Islet of Langerhans (tissue), 1 donor: ENCODE data around the gene SPPL3.

Experiments
- FAIRE-seq: peaks from one replicate; lab custom pipeline; 2011; peaks lifted over from hg19 to GRCh38; lab: Jason Lieb, UNC

The SPPL3 gene

DNA sequence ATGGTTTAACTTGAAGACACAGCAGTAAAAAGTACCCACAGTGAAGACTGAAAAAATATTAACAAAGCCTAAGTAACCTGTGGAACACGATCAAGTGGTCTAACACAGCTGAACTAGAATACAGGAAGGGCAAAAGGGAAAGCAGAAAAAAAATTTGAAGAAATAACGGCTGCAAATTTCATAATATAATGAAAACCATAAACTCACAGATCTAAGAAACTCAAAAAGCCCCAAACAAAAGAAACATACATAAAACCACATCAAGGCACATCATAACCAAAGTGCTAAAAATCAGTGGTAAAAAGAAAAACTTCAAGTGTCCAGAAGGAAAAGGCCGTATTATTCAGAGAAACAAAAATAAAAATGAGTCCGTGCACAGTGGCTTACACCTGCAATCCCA lies 30.9 kb downstream of the SPPL3 start:
- no peak for FAIRE-seq

- FAIRE-seq, result no peak
These were observed 31.7 kb downstream of the SPPL3 start for GRCh38 chr12:120872487-120872886.

GRCh38 chr12:120870415-120870814 lies 33.7 kb downstream of the SPPL3 start:
- no peak for FAIRE-seq

DNA sequence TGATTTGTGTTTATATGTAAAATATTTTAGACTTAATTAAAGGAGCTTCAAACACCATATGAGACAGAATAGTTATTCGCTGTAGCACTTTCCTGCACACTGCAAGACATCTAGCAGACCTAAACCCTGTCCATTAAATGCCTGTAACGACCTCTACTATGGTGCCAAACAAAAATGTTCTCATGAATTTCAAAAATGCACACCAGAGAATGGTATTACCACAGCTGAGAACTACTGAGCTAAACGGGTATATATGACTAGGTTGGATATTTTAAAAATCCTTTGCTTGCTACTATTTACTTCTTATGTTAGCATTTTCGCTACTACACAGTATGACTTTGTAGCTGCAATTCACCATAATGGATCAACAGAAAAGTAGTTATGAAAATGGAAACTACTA lies 34.8 kb downstream of the SPPL3 start:
- no peak for FAIRE-seq

DNA sequence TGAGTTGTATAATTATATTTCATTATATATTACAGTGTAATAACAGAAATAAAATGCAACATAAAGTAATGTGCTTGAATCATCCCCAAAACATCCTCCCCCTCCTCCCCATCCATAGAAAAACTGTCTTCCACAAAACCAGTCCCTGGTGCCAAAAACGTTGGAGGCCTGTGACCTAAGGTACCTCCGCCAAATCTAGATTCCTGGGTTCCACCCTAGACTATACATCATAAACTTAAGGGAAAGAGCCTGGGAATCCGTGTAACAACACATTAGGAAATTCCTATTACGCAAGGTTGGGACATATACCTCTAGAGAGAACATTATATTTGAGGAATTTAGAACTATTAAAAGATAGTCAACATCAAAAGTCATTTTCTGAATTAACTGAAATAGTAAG lies 38.0 kb downstream of the SPPL3 start:
- FAIRE-seq, result no peak

DNA sequence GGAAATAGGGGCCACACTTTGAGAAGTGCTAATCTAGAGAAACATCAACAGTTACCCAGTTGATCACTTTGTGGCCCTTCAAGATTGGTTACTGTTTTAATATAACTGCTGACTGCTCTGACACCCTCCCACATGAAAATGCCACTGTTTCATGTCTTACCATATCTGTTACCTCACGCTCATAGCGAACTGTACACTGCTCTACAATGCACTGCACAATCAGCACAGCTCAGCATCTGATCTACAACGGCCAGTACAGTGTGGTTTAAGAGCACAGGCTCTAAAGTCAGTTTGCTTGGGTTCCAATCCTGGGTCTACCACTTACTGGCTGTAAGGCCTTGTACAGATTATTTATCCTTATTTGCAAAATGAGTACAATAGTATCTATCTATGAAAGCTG lies 39.1 kb downstream of the SPPL3 start:
- FAIRE-seq, result no peak

DNA sequence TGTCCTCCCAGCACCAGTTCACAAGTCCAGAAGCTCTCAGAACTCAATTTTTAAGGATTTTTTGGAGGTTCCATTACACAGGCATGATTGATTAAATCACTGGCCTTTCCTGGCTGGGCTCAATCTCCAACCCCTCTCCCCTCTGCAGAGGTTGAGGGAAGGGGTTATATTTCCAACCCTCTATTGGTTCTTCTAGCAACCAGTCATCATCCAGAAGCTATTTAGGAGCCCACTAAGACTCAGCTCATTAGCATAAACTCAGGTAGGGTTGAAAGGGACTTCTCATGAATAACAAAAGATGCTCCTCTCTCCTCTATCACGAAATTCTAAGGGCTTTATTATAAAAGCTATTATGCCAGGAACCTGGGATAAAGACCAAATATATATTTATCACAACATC lies 41.5 kb downstream of the SPPL3 start:
- FAIRE-seq, result no peak

GRCh38 chr12:120861074-120861795 lies 42.9 kb downstream of the SPPL3 start:
- FAIRE-seq, result no peak

DNA sequence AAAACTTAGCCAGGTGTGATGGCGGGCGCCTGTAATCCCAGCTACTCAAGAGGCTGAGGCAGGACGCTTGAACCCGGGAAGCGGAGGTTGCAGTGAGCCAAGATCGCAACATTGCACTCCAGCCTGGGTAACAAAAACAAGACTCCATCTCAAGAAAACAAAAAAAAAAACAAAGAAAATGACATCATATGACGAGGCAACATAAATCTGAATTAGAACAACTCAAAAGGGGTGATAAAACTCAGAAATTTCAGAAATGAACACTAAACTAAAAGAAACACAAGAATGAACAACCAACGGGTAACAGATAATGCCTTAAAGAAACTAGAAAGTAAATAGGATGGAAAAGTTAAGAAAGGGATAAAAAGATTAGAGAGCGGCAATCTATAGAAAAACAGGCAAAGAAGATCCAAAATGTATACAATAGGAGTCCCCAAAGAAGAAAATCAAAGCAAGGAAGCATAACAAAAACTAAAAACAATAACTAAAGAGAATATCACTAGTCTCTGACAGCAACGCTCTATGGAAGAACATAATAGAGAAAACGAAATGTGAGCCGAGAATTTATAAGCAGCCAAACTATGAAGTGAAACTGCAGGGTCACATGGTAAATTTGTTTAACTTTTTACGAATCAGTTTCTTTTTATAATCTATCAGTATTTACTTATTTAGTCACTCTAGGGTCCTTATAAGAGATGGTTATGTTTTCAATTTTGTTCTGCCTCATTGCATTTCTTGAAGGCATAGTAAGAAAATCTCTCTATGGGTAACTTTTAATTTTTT lies 45.7 kb downstream of the SPPL3 start:
- FAIRE-seq, result no peak

- no peak for FAIRE-seq
These were observed 47.2 kb downstream of the SPPL3 start for GRCh38 chr12:120856980-120857379.

DNA sequence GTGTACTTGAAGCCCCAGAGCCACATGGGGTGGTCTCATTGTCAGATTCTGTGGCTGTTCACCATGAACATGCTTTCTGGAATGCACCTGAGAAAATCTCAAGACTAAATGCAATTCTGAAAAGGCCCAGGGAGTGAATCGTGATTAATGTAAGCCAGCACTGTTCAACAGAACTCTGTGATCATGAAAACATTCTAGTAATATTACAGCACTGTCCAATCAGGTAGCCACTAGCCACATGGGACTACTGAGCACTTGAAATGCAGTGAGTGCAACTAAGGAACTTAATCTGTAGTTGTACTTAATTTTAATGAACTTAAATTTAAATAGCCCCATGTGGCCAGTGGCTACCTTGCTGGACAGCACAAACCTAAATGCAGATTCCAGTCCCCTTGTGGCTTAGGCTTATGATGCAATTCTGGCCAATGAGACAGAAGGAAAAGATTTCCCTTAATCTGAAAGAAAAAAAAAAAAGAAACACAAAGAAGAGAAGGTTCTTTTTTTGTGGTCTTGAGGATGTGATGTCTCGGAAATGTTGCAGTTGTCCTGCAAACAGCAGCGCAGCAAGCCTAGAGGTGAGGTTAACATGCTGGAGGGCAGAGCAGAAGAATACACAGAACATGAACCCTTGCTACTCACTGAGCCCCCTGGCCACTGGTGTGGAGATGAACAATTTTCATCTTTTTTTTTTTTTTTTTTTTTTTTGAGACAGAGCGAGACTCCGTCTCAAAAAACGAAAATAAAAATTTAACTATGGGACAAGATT lies 48.2 kb downstream of the SPPL3 start:
- no peak for FAIRE-seq

DNA sequence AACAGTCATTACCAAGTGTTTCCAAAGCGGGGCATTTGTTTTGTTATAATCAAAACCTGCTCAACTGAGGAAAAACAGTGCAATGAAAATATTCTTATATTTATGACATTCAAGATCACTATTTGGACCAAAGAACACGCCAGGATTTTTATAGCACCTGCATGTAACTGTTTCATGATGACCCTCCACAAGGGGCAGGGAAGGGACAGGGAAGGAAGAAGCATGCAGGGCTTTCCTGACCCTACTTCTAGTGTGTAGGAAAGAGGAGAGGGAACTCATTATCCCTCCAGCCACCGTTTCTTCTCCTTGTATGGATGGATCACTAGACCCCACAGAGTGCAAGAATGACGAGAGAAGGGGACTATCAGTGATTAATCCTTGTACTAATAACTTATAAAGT lies 49.4 kb downstream of the SPPL3 start:
- FAIRE-seq, result no peak

GRCh38 chr12:120853188-120853587 lies 51.0 kb downstream of the SPPL3 start:
- FAIRE-seq, result no peak

GRCh38 chr12:120851944-120852343 lies 52.2 kb downstream of the SPPL3 start:
- no peak for FAIRE-seq

DNA sequence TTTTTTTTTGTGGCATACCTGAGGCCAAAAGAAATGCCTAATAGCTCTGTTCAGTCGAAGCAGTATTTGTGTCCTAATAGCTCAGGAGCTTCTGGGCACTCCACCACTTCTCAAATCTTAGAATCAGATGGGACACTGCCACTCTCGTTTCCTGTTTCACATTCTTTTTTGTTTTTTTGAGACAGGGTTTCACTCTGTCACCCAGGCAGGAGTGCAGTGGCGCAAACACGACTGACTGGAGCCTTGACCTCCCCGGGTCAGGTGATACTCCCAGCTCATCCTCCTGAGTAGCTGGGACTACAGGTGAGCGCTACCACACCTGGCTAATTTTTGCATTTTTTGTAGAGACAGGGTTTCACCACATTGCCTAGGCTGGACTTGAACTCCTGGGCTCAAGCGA lies 52.7 kb downstream of the SPPL3 start:
- FAIRE-seq, result no peak

GRCh38 chr12:120849765-120850164 lies 54.4 kb downstream of the SPPL3 start:
- FAIRE-seq, result no peak

GRCh38 chr12:120847814-120848213 lies 56.3 kb downstream of the SPPL3 start:
- FAIRE-seq, result no peak

GRCh38 chr12:120847392-120847791 lies 56.8 kb downstream of the SPPL3 start:
- FAIRE-seq, result no peak

DNA sequence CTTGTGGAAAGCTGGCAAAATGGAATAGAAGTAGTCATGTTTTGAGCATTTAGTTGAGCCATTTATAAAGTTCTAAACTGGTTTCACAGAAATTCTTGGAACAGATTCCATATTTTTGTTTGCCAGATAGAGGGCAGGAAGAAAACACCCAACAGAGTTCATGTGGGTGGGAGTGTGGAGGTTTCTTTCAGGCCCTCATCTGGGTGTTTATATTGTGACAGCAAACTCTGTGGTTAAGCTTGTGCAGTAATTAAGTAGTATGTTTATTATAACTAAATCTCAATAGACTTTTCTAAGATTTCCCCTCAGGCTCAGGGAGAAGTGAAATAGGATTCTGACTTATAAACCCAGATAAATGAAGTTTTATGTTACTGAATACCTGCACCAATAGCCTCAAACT lies 57.4 kb downstream of the SPPL3 start:
- no peak for FAIRE-seq

DNA sequence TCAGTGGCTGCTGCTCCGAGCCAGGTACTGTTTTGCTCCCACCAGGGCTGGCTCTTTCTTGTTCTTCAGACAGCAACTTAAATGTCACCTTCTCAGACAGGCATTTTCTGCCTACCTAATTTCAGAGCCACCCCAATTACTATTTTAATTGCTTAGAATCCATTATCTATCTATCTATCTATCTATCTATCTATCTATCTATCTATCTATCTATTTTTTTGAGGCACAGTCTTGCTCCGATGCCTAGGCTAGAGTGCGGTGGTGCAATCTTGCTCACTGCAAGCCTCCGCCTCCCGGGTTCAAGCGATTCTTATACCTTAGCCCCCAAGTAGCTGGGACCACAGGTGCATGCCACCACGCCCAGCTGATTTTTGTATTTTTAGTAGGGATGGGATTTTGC lies 58.5 kb downstream of the SPPL3 start:
- FAIRE-seq, result no peak

DNA sequence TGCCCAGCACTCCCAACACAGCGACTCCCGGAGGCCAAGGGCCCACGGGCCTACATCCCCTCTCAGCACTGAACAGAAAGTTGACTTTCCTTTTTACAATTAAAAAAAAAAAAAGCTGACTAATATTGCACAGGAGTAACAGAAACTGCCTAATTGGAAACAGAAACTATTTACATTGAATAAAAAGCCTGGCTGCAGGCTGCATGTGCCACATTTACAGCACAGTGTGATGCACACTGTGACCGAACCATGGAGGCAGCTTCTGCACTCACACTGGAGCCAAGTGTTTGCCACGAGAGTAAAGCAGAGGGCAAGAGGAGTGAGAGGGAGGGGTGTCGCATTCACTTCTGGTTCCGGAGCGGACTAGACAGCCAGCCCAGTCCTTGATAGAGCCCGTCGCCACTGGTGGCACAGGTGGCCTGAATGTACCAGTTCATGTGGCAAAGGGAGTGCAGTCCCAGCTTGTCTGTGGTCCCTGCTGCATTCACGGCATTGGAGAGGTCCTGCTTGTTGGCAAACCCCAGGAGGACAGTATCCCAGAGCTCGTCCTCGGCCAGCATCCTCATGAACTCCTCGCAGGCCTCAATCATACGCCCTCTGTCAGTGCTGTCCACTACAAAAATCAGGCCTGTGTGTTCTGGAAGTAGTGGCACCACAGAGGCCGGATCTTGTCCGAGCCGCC lies 59.2 kb downstream of the SPPL3 start:
- FAIRE-seq, result no peak

- no peak for FAIRE-seq
These were observed 59.9 kb downstream of the SPPL3 start for GRCh38 chr12:120844297-120844696.

GRCh38 chr12:120843472-120843871 lies 60.7 kb downstream of the SPPL3 start:
- FAIRE-seq, result no peak
